Measurements from ENCODE around the gene SFI1. TPM values are rescaled to one million over a fixed set of nuclear protein-coding genes. Genes with fewer than 3 reads are reported as not detected.

Gene SFI1
- total RNA-seq, 6 donors from 2014 or later = 21.0 to 166 (median 51.7) TPM

DNA sequence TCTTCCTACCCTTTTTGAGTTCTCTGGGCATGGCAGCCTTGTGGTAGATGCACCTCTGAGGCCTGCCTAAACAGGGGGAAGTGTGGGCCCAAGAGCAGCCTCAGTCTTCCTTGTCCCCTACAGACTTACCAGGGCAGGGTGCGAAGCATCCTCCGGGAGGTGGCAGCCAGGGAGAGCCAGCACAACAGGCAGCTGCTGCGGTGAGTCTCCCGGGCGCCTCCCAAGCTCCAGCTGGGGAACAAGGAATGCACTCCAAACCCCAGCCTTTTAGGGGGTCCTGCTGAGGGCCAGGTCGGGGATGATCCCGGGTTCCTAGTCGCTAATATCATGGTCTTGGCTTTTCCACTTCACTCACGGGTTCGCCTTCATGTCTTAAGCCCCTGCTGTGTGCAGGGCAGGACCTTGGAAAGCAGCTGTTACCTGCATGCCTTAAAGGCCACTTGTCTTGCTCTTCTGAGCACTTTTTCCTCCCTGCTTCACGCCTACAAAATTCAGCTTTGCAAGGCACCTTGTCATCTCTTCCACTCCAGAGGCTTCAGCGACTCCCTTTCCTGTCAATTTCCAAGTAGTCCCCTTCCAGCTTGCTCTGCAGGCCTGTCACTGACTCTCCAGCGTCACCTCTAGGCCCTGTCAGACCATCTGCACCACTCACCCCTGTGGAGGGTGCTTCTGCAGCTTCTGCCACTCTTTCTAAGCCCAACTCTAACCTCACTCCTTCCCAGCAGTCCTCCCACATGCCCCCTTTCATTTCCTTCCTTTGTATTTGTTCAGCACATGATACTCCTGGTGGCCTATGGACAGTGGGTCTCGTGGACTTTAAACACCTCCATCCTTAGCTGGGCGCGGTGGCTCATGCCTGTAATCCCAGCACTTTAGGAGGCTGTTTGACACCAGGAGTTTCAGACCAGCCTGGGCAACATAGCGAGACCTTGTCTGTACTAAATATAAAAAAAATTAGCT lies 108.7 kb downstream of the SFI1 start:
- no peaks in the 10 kb centered on the region for H3K27me3 ChIP-seq

GRCh38 chr22:31605851-31606585 lies 109.7 kb downstream of the SFI1 start:
- 90 to 91% methylated on average over 9 of the region's 9 CpGs for WGBS, 2 donors
- peaks cover 0 to 8% (median 5%) of the 10 kb centered on the region in 4 donors for H3K4me1 ChIP-seq
- no peak for ATAC-seq (ENCODE audit: low FRiP score in 2 of 2)
- H3K4me3 ChIP-seq = no peak overlapping the region
- TF ChIP-seq POLR2AphosphoS5 (IDR thresholded peaks at IDR 0.05) = no peak
- TF ChIP-seq POLR2A (IDR thresholded peaks at IDR 0.05) = no peak
- no peak for TF ChIP-seq CTCF (IDR thresholded peaks at IDR 0.05)
- TF ChIP-seq EP300 (IDR thresholded peaks at IDR 0.05) = no peak
- peaks cover 5 to 29% (median 21%) of the 10 kb centered on the region in 4 donors for H3K36me3 ChIP-seq
- no peaks in the 10 kb centered on the region for H3K27me3 ChIP-seq
- DNase-seq = no peak
- no peak overlapping the region for H3K27ac ChIP-seq
- no peaks in the 10 kb centered on the region for H3K9me3 ChIP-seq

More for the DNA sequence above, 108.7 kb downstream of the SFI1 start:
- 85 to 89% methylated on average over 12 to 17 of the region's 17 CpGs for WGBS, 2 donors
- Histone ChIP-seq H3K4me3 (no peak overlapping the region), H3K36me3 (peaks cover 5 to 29% (median 21%) of the 10 kb centered on the region in 4 donors), H3K4me1 (no peaks in the 10 kb centered on the region), H3K27ac (no peak overlapping the region), H3K9me3 (no peaks in the 10 kb centered on the region)
- DNase-seq (no peak), ATAC-seq (ENCODE audit: low FRiP score in 2 of 2) (no peak)
- TF ChIP-seq POLR2AphosphoS5 (IDR thresholded peaks at IDR 0.05) = no peak
- TF ChIP-seq EP300 (IDR thresholded peaks at IDR 0.05) = no peak
- no peak for TF ChIP-seq POLR2A (IDR thresholded peaks at IDR 0.05)
- TF ChIP-seq CTCF (IDR thresholded peaks at IDR 0.05) = no peak

- 94% methylated on average over 6 to 7 of the region's 7 CpGs for WGBS, 2 donors
- no peaks in the 10 kb centered on the region for H3K27me3 ChIP-seq
- peaks cover 0 to 27% (median 14%) of the 10 kb centered on the region in 4 donors for H3K36me3 ChIP-seq
- no peak for ATAC-seq (ENCODE audit: low FRiP score in 2 of 2)
- TF ChIP-seq POLR2AphosphoS5 (IDR thresholded peaks at IDR 0.05) (no peak), CTCF (IDR thresholded peaks at IDR 0.05) (no peak), POLR2A (IDR thresholded peaks at IDR 0.05) (no peak), EP300 (IDR thresholded peaks at IDR 0.05) (no peak)
- no peak for DNase-seq
- H3K27ac ChIP-seq = no peak overlapping the region
- H3K4me1 ChIP-seq = peaks cover 0 to 11% (median 9%) of the 10 kb centered on the region in 4 donors
- no peak overlapping the region for H3K4me3 ChIP-seq
- no peaks in the 10 kb centered on the region for H3K9me3 ChIP-seq
Observed at GRCh38 chr22:31607696-31608095, 111.4 kb downstream of the SFI1 start.

GRCh38 chr22:31609716-31610115 lies 113.4 kb downstream of the SFI1 start:
- ATAC-seq (ENCODE audit: low FRiP score in 2 of 2) = no peak
- 95 to 99% methylated on average over 8 to 10 of the region's 10 CpGs for WGBS, 2 donors
- no peak for DNase-seq
- no peaks in the 10 kb centered on the region for H3K9me3 ChIP-seq
- H3K36me3 ChIP-seq = peaks cover 0 to 15% (median 9%) of the 10 kb centered on the region in 4 donors
- peaks cover 0 to 17% (median 10%) of the 10 kb centered on the region in 4 donors for H3K4me1 ChIP-seq
- no peak overlapping the region for H3K4me3 ChIP-seq
- TF ChIP-seq POLR2A (IDR thresholded peaks at IDR 0.05) (no peak), POLR2AphosphoS5 (IDR thresholded peaks at IDR 0.05) (no peak), CTCF (IDR thresholded peaks at IDR 0.05) (no peak), EP300 (IDR thresholded peaks at IDR 0.05) (no peak)
- H3K27me3 ChIP-seq = no peaks in the 10 kb centered on the region
- peak overlapping the region in 1 of 4 donors; percentile 4 for H3K27ac ChIP-seq
